ENCODE data around the gene CSNK2B.
A peak's percentile ranks its signal among the peaks of the same experiment; 100 is the strongest.

Gene CSNK2B

DNA sequence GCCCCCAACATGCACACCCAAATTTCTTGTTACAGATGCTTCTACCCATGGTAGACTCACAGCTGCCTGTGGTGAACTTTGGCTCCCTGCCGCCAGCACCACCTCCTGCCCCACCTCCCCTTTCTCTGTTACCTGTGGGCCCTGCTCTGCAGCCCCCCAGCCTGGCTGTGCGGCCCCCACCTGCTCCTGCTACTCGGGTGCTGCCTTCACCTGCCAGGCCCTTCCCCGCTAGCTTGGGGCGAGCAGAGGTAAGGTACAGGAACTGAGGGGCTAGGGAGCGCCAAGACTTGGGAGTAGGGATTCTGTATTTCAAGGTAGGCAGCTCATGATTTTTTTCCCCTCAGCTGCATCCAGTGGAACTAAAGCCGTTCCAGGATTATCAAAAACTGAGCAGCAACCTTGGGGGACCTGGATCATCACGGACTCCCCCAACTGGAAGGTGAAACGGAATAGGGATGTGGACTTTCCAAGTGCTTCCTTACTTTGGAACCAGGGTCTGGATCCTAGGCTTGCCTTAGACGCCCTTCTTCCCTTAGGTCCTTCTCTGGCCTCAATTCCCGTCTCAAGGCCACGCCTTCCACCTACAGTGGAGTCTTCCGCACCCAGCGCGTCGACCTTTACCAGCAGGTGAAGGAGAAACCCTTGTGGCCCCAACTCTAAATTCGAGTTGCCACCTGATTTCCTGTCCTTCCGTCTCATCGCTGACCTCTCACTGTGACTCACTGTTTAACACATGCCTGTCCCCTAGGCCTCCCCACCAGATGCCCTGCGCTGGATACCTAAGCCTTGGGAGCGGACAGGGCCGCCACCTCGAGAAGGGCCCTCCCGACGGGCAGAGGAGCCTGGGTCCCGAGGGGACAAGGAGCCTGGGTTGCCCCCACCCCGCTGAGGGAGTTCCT lies 28.9 kb upstream of the CSNK2B start:
- FAIRE-seq (no peak), DNase-seq (ENCODE audit: low spot score) (no peak)

DNA sequence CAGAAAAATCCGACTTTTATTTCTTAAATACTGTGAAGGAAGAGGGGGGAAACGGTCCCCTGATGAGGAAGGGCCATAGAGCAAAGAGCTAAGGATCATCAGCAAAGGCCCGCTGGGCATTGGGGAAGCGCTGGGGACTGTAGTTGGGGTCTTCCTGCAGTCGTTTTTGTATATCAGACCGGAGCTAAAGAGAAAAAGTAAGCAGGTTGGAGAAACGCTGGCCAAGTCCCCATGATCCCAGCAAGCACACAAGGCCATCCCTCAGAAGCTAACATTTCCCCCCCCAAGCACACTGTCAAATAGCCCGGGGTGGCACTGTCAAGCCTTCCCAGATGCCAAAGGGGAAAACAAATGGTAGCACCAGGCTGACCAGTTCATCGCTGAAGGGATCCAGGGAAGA lies 26.8 kb upstream of the CSNK2B start:
- no peak for DNase-seq (ENCODE audit: low spot score)
- no peak for FAIRE-seq

DNA sequence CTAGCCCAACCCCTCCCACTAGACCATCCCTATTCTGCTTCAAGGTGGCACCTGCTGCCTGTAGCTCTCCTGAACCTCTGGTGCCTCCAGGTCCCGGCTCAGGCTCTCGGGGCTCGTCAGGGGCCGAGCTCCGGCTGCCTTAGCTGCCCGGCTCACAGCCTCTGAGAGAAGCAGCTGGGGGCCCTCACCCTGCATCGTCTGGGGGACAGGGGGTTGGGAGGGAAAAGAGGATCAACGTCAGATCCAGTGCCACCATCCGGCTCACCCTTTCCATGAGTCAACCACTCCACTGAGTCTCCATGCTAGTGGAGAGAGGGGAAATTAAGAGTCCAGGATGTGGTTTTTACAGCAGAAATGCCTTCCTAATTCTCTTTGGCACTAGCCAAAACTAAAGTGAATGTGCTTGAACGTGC lies 26.4 kb upstream of the CSNK2B start:
- no peak for FAIRE-seq
- DNase-seq (ENCODE audit: low spot score): no peak

DNA sequence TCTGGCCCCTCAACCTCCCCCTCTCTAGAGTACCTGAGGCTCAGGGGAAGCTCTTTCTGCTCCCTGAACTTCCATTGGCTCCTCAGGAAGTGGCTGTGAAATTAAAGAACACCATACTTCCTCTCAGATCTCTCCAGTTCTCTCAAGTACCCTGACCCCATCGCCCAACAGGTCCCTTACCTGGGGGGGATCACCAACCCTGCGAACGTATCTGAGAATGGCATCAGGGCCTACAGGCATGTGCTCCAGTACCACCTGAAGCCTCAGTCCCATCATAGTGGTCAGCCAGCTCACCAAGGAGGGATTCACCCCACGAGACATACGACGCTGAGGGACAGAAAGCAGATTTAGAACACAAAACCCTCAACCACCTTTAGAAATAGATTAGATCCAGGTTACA lies 25.3 kb upstream of the CSNK2B start:
- FAIRE-seq: no peak

DNA sequence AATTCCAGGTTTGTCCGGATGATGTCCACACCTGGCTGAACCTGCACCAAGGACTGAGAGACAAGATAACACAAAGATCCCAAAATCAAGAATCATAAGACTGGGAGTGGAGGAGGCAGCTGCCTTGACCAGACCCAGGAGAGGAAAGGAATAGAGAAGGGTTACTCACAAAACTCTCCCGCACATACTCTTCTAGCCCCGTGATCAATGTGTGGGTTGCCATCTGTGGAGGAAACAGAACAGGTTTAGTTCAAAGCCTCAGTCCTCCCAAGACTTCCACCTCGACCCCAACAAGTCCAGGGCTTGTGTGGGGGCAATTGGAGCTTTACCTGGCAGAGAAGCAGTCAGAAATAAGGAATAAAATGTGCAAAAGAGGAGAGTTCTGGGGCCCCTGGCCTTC lies 24.5 kb upstream of the CSNK2B start:
- FAIRE-seq (no peak), DNase-seq (ENCODE audit: low spot score) (no peak)

More for the DNA sequence above, 25.3 kb upstream of the CSNK2B start:
- DNase-seq (ENCODE audit: low spot score): no peak

DNA sequence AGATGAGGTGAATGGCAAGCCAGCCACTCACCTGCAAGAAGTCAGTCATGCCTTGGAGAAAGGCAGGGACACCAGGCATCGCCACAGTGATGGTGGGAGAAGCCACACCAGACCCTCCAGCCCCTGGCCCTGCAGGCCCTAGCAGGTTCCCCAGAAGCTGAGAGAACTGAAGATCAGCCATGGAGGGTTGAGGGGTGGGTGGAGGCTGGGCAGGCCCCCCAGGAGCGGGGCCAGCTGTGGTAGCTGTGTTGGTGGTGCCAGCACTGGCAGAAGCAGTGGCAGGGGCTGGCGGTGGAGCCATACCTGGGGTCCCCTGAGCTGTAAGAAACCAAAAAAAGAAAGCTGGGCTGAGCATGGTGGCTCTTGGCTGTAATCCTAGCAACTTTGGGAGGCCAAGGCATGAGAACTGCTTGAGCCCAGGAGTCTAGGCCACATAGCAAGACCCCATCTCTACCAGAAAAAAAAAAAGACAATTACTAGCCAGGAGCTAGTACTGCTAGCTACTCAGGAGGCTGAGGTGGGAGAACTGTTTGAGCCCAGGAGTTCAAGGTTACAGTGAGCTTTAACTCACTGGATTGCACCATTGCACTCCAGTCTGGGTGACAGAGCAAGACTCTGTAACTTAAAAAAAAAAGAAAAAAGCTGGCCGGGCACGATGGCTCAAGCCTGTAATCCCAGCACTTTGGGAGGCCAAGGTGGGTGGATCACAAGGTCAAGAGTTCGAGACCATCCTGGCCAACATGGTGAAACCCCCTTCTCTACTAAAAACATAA lies 22.9 kb upstream of the CSNK2B start:
- DNase-seq (ENCODE audit: low spot score) (no peak), FAIRE-seq (no peak)

DNA sequence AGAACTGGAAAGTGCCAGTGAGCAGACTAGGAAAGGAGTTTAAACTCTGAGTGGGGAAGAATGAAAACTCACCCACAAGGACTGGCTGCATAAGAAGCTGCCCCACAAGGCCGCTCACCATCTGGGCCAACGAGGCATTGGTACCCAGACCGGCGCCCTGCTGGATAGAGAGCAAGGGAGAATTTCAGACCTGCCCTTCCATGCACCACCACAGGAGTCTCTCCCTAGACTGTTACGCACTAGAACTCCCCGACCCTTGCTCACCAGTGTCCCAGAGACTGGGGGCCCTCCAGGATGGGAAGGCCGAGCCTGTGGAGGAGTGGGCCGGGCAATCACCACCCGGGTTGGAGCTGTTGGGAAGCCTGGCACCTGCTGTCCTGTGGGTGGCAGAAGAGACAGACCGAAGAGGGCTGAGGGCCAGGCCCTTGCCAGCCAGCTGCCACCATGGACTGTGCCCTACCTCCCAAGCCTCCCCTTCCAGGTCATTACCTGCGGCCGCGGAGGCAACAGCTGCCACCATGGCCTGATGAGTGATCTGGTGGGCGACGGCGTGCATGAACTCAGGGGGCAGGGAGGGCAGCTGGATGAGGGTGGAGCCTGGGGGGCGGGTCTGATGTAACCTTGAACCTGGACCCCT lies 21.9 kb upstream of the CSNK2B start:
- no peak for DNase-seq (ENCODE audit: low spot score)
- FAIRE-seq: no peak

DNA sequence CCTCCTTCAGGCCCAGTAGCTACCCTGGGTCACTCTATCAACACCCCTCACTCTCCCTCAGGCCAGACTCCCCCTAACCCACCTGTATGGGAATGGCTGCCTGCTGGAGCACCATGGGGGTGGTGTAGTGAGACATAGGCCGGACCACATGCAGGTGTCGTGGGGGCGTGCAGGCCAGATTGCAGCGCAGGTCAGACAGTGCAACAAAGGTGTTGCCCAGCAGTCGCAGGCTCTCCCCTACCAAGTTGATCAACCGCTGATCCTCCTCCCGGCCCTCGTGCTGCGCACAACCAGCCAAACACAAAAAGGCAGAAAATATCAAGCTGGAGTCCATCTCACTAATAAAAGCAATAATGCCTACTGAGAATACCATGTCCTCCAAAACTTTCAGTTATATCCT lies 20.6 kb upstream of the CSNK2B start:
- no peak for DNase-seq (ENCODE audit: low spot score)
- FAIRE-seq: no peak

DNA sequence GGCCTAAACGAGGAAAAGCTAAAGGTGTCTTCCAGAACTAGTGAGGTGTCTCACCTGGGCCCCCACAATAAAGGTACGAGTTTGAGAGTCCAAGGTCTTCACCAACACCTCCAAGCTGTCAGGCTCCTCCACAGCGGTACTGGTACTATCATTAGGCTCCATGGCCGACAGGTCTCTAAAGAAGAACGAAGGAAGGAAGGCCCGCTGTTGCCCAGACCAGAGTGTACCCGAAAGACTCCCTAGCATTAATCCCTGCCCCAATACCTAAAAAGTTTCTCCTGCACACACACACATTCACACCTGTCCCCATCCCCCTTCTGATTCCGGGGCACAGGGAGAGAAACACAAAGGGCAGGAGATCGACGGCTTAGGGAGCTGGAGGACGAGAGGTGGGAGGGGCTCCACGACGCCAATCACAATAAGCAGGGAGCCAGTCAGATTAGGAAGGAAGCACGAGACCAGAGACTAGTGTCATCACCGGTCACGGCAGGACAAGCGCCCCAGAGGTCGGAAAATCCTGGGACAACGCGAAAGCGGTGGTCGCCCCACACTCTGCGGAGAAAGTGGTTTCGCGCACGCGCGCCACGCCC lies 14.2 kb upstream of the CSNK2B start:
- FAIRE-seq (no peak), DNase-seq (ENCODE audit: low spot score) (peak; percentile 51)

DNA sequence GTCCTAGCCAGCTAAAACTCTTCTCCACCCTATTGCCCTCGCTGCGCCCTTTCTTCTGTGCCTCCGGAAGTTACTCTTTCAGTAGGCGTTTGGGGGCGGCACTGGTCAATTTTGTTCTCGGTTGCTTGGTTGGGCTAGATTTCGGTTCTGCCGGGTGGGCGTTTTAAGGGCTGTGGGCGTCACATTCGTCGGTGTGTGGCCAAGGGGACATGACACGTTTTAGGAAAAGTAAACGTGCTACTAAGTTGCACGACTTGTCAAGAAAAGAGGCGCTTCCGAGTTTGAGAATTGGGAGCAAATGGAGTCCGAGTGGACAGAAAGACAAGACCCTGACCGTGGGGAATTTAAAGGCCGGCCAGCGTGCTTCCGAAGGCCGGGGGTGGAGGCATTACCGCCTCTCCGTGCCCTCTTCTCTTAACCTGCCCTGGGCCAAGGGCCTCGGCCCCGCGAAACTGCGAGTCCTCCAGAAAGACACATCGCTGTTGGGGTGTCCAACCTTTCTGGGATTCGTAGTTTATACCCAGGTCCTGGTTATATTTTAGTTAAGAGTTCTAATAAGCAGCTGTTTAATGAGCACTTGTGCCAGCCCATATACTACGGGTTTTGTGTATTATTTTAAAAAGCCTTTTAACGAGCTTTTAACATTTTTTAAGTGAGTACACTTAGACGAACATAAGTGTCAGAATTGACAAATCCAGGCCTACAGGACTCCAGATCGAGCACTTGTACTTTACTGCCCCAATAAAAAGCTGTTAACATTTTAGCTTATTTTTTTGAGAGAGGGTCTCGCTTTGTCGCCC lies 12.8 kb upstream of the CSNK2B start:
- FAIRE-seq (peak; percentile 30), DNase-seq (ENCODE audit: low spot score) (no peak)

DNA sequence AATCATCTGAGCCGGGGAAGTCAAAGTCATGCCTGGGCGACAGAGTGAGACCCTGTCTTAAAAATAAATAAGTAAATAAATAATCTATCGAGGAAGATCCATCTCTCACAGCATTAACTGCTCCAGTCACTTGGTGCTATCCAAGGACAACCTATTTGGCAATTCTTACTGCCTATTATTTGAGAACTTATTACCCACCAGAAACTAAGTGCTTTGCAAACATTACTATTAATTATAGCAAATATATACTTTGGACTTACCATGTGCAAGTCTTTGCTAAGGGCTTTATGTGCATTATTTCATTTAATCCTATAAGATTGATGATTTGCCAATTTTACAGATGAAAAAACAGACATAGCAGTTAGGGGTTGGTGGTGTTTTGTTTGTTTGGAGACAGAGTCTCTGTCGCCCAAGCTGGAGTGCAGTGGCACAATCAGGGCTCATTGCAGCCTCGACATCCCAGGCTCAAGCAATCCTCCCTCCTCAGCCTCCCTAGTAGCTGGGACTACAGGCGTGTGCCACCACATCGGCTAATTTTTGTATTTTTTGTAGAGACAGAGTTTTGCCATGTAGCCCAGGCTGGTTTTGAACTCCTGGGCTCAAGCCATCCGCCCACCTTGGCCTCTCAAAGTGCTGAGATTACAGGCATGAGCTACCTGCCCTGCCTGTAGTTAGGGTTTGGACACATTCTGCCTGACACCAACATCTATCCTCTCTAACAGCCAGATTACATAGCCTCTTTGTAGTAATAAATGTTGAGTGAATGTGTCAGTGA lies 11.1 kb upstream of the CSNK2B start:
- FAIRE-seq (no peak), DNase-seq (ENCODE audit: low spot score) (no peak)

DNA sequence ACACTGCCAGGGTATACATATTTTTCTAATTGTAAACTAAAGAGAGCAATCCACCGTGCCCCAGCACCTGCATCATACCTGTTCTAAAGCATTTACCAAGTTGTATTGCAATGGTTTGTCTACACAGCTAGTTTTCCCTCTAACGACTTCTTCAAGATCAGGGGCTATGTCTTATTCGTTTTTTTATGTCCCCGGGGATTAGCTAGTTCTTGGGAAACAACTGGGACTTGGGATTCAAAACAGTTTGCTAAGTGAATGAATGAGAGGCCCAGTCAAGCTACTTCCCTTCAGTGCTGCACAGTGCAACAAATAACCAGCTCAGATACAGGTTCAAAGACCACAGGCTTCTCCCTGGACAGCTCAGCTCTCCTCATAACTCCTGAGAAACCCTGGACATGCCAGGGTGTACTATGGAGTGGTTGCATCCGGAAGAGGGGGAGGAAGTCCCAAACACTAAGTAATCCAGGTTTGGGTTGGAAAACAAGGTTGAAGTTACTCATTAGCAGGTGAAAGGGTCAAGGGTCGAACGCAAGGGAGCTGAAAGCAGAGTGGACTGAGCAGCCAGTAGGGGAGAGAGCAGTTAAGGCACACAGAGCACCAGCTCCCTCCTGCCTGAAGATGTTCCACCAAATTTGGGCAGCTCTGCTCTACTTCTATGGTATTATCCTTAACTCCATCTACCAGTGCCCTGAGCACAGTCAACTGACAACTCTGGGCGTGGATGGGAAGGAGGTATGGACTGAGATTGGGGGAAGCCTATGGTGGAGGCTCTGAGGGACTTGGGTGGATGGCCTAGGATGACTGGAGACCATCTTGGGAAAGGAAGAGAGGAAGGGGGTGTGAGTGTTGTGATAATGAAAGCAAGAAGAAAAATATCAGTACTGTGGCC lies 10.3 kb upstream of the CSNK2B start, which contains the start of gene APOM:
Gene APOM (plus strand): TSS at position 546 of the 889 bp plus-strand sequence. CDS start 73 bp downstream, at position 619.
- no peak for DNase-seq (ENCODE audit: low spot score)
- no peak for FAIRE-seq

DNA sequence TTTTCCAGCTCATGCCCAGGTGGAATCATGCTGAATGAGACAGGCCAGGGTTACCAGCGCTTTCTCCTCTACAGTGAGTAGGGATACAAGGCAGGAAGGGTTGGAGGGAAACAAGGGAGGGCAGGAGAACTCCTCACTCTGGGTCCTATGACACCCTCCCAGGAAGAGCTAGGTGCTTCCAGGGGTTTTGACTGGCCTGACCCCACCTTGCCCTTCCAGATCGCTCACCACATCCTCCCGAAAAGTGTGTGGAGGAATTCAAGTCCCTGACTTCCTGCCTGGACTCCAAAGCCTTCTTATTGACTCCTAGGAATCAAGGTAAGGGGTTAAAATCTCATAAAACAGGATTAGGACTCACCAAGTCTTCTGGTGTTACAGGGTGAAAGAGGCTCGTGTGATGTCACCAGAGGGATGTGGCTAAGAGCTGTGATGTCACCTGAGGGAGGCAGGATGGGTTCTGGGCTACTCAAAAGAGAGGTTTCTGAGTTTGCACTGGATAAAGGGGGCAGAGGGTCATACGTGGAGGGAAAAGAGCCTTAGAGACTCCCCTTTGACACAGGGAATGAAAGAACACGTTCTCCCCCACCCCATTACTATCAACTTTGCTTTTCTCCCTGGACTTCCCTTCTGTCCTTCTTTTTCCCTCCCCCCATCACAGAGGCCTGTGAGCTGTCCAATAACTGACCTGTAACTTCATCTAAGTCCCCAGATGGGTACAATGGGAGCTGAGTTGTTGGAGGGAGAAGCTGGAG lies 8.3 kb upstream of the CSNK2B start:
- DNase-seq (ENCODE audit: low spot score) (no peak), FAIRE-seq (no peak)

DNA sequence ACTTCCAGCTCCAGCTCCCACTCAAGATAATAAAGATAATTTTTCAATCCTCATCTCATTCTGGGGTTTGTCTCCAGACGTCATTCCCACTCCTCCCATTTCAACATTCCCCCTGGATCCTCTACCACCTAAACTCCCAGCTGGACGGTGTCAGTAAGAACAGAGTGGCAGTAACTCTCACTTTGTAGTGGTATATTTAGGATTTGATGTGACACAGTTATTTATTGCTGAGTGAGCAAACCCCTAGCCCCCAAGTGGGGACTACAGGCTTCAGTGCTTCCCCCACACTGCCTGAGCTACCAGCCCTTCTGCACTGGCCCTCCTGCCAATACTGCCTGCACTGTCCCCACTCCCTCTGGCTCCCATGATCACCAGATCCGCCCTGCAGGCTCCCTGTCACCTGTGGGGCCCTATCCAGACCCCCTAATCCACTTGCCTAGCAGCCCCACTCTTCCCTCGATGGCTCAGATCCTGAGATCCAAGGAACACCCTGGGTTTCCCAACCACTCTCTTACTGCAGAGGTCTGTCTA lies 7.7 kb upstream of the CSNK2B start:
- FAIRE-seq: no peak
- DNase-seq (ENCODE audit: low spot score): no peak

DNA sequence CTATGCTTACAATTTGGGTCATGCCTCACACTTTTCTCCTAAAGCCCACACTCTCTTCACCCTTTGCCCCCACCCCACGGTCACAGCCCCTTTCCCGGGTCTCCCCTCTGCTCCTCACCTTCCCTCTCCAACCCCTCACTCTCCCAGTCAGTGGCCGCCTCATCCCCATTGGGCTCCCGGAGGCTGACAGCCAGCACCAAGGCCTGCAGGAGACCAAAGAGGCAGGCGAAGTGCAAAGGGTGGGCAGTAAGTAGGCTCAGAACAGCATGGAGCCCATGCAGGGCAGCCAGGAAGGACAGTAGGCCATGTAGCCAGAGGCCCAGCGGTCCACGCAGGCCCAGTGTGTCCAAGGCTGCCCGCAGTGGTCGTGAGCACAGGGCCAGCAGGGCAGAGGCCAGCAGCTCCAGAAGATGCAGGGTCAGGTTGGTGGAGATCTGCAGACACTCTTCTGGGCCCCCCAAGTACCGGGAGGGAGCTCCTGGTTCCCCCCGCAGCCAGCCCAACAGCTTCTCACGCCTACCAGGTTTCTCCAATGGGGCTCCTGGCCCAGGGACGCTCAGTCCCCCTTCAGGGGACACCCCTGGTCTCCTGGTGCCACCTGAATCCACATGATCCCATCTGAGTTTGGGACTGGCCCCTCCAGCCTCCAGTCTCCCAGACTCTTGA lies 6.8 kb upstream of the CSNK2B start:
- FAIRE-seq (no peak), DNase-seq (ENCODE audit: low spot score) (no peak)

DNA sequence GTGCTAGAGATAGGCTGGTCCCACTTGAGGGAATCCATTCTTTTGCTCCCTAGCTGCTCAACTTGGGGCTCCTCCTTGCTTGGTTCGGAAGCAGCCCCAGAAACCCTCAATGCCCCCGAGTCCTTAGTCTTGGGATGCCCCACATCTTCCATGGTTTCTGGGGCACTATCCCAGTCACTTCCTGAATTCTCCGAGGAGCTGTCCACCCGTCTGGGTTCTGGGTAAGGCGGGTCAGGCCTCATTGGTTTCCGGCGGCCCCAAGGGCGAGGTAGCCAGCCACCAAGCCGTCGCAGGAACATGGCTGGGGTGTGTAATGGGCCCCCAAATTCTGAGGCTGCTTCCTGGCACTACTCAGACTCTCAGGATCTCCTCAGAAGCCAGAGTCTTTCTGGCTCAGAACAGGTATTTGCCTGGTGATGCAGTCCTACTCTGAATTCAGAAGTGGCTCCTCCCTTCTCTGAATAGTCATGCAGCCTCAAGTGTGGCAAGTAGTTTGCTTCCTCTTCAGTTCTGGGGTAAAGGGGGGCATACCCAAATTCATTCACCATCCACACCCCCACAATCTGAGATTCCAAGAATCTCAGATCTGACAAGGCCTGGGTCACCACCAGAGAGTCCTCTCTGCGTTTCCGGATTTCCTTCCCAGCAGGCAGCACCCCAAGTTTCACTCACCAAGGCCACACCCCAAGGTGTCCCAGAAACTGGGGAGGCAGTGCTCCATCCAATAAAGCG lies 6.1 kb upstream of the CSNK2B start:
- FAIRE-seq: no peak
- DNase-seq (ENCODE audit: low spot score): no peak
